ENCODE data around the gene SYVN1. TPM values are rescaled to one million over a fixed set of nuclear protein-coding genes. Genes with fewer than 3 reads are reported as not detected.

SYVN1 gene
- total RNA-seq, 1 donor from 2014 or later: 19.7 TPM

DNA sequence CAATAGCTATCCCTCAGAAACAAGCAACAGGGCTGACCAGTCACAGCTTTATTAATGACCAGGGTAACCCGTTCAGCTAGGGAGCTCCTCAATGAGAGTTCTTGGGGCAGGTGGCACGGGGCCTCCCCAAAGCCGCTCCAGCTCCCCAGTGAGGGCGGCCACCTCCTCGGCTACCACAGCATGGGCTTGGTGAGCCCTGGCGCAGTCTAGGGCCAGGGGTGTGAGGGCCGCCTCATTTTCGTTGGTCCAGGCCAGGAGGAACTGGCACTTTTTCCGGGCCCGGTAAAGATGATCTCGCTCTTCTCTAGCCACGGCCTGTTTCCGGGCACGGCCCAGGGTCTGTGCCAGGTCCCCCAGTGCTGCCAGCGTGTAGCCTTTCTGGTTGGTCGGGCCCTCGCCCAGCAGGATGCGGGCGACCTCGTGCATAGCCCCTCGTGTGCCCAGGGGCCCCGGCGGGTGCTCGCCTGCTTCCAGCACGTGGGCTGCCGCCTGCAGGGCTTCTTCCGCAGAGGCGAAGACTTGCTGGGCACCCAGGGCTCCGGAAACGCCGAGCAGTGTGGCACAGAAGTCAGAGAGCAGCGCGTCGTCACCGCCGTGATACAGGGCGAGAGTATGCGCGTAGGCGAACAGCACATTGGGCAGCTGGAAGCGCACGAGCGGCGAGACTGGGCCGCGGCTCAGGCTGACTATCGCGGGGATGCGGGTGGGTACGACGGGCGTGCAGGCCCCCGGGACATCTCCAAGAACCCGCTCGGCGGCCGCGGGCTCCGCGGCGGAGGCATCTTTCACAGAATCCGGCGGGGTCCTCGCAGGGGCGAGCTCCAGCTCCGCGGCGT, 17.7 kb downstream of the SYVN1 start:
- Histone ChIP-seq H3K36me3 (ENCODE audit: control insufficient read depth, insufficient read depth, low read length) (peaks cover 26% of the 10 kb centered on the region), H3K4me3 (ENCODE audit: low read depth, low read length) (peak overlapping the region; percentile 84), H3K27me3 (ENCODE audit: control insufficient read depth, insufficient read depth, low read length) (no peaks in the 10 kb centered on the region)
- DNase-seq (ENCODE audit: low read depth): peak; percentile 75
- TF ChIP-seq, protein P1, sequence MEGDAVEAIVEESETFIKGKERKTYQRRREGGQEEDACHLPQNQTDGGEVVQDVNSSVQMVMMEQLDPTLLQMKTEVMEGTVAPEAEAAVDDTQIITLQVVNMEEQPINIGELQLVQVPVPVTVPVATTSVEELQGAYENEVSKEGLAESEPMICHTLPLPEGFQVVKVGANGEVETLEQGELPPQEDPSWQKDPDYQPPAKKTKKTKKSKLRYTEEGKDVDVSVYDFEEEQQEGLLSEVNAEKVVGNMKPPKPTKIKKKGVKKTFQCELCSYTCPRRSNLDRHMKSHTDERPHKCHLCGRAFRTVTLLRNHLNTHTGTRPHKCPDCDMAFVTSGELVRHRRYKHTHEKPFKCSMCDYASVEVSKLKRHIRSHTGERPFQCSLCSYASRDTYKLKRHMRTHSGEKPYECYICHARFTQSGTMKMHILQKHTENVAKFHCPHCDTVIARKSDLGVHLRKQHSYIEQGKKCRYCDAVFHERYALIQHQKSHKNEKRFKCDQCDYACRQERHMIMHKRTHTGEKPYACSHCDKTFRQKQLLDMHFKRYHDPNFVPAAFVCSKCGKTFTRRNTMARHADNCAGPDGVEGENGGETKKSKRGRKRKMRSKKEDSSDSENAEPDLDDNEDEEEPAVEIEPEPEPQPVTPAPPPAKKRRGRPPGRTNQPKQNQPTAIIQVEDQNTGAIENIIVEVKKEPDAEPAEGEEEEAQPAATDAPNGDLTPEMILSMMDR (IDR thresholded peaks at IDR 0.05; ENCODE audit: insufficient read depth, low read length, severe bottlenecking): no peak
- FAIRE-seq: no peak

DNA sequence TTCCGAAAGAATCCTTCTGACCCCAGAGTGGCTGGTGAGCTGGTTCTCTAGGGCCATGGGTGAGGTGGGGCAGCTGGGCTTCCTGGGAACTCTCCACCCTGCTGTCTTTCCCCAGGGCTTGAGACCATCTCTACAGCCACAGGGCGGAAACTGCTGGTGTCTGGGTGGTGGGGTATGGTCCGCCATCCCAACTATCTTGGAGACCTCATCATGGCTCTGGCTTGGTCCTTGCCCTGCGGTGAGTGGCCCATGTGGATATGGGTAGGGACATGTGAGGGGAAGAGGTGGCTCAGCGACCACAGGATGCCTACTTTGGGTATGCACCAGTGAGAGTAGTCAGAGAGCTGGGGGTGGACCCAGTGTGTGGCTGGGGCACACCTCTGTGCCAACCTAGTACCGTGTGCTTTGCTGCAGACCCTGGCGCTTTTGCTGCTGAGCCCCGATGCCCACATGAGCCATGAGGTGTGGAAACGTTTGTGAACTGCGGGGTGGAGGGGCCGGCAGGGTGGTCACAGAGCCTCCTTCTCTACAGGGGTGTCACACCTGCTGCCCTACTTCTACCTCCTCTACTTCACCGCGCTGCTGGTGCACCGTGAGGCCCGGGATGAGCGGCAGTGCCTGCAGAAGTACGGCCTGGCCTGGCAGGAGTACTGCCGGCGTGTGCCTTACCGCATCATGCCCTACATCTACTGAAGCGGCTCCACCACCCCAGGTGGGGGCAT, 18.8 kb downstream of the SYVN1 start:
- Histone ChIP-seq H3K4me3 (ENCODE audit: low read depth, low read length) (no peak overlapping the region), H3K36me3 (ENCODE audit: control insufficient read depth, insufficient read depth, low read length) (peaks cover 22% of the 10 kb centered on the region), H3K27me3 (ENCODE audit: control insufficient read depth, insufficient read depth, low read length) (no peaks in the 10 kb centered on the region)
- DNase-seq (ENCODE audit: low read depth) (no peak), FAIRE-seq (no peak)
- TF ChIP-seq, protein P1 (IDR thresholded peaks at IDR 0.05; ENCODE audit: insufficient read depth, low read length, severe bottlenecking): no peak

DNA sequence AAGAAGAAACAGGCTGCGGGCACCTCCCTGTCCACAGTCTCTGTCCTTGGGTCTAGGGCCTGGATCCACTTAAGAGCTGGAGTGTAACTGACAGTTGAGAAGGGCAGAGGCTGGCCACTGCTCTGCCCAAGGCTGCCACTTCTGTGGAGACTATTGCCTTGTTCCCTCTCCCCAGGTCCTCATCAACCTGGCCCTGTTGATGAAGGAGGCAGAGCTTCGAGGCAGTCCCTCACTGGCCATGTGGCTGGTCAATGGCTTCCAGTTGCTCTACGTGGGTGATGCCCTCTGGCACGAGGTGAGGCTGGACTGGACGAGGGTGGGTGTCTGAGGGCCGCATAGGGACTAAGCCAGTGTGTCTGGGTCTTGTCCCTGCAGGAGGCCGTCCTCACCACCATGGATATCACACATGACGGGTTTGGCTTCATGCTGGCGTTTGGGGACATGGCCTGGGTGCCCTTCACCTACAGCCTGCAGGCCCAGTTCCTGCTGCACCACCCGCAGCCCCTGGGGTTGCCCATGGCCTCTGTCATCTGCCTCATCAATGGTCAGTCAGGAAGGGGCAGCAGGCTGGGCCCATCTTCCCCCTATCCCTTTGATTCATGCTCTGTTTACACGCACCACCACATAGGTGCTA, 19.7 kb downstream of the SYVN1 start:
- DNase-seq (ENCODE audit: low read depth) (no peak), FAIRE-seq (peak; percentile 62)
- Histone ChIP-seq H3K27me3 (ENCODE audit: control insufficient read depth, insufficient read depth, low read length) (no peaks in the 10 kb centered on the region), H3K36me3 (ENCODE audit: control insufficient read depth, insufficient read depth, low read length) (peaks cover 17% of the 10 kb centered on the region), H3K4me3 (ENCODE audit: low read depth, low read length) (no peak overlapping the region)
- TF ChIP-seq, protein P1 (IDR thresholded peaks at IDR 0.05; ENCODE audit: insufficient read depth, low read length, severe bottlenecking): no peak

DNA sequence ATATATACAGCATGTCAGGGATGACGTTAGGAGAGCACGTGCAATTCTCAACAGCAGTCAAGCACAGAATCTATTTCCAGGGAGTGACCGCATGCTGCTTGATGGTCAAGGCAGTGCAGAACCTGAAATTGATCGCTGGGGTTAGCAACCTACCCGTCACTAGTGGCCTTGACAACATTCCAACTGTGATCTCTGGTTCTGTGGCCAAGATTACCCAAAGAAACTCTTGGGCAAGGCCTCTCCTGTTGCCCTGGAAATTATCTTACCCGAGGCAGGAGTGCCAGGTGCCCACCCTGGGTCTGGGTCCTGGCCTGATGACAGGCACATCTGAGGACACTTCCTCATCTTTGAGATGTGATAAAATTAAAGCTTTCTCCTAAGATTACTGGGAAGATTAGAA, 20.5 kb downstream of the SYVN1 start:
- Histone ChIP-seq H3K27me3 (ENCODE audit: control insufficient read depth, insufficient read depth, low read length) (no peaks in the 10 kb centered on the region), H3K4me3 (ENCODE audit: low read depth, low read length) (no peak overlapping the region), H3K36me3 (ENCODE audit: control insufficient read depth, insufficient read depth, low read length) (peaks cover 15% of the 10 kb centered on the region)
- DNase-seq (ENCODE audit: low read depth) (no peak), FAIRE-seq (no peak)
- TF ChIP-seq, protein P1 (IDR thresholded peaks at IDR 0.05; ENCODE audit: insufficient read depth, low read length, severe bottlenecking): no peak

DNA sequence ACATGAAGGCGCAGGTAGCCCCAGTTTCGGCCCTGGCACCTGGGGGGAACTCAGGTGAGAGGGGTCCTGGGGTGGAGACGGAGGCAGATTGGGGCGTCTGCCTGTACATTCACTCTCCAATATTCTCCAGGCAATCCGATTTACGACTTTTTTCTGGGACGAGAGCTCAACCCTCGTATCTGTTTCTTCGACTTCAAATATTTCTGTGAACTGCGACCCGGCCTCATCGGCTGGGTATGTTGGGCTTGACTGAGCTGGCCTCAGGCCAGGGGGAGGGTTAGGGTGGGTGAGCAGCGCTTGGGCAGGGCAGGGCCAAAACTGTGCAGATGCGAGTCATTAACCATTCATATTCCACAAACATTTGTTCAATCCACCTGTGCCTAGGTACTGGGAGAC, 21.0 kb downstream of the SYVN1 start:
- TF ChIP-seq, protein P1 (IDR thresholded peaks at IDR 0.05; ENCODE audit: insufficient read depth, low read length, severe bottlenecking): no peak
- no peak for DNase-seq (ENCODE audit: low read depth)
- H3K4me3 ChIP-seq (ENCODE audit: low read depth, low read length): no peak overlapping the region
- H3K36me3 ChIP-seq (ENCODE audit: control insufficient read depth, insufficient read depth, low read length): peaks cover 12% of the 10 kb centered on the region
- FAIRE-seq: no peak
- H3K27me3 ChIP-seq (ENCODE audit: control insufficient read depth, insufficient read depth, low read length): no peaks in the 10 kb centered on the region
